ENCODE measurements around the gene HSBP1. TPM values are rescaled to one million over a fixed set of nuclear protein-coding genes. Genes with fewer than 3 reads are reported as not detected.

Gene HSBP1
- total RNA-seq, 2 experiments from 2014 or later, result 64.8 to 72.9 TPM

Other genes with a start within 250 kb of the HSBP1 start
- 1 to 10 TPM; 4.2 to 4.3 TPM for gene MLYCD, start 91.1 kb downstream of the HSBP1 start, total RNA-seq
- gene OSGIN1, start 145.3 kb downstream of the HSBP1 start, total RNA-seq, result under 1 TPM; 0.24 to 0.26 TPM
- gene NECAB2, start 160.3 kb downstream of the HSBP1 start, total RNA-seq, result not detected
- not detected for gene SLC38A8, start 234.8 kb downstream of the HSBP1 start, total RNA-seq